Caco-2 (cell line): Measurements from ENCODE around the gene SPECC1. TPM values are rescaled to one million over a fixed set of nuclear protein-coding genes. Genes with fewer than 3 reads are reported as not detected.

ENCODE experiments used
- BruUV-seq: library from RNA; stranded (reverse); fragments of 400-500 nt; replicated peaks from 2 replicates; lab custom pipeline; 2021; lab: Mats Ljungman, UMichigan
- CTCF ChIA-PET: fragments of 300-600 bp; sonication (Branson Sonifier 250); formaldehyde crosslinking; loops from one replicate; lab custom pipeline; 2022; ENCODE audit warnings: antibody characterized with exemption; lab: Charles Lee
- POLR2A ChIA-PET: fragments of 300-600 bp; sonication (Branson Sonifier 250); formaldehyde crosslinking; loops from one replicate; lab custom pipeline; 2022; ENCODE audit warnings: antibody characterized with exemption; lab: Charles Lee
- DNase-seq, 2 experiments: peaks; one replicate each; pipeline versions ENCODE4 v3.0.0 to v3.0.0-alpha.2; 2020 to 2022
- H3K27me3 ChIP-seq: replicated peaks from 2 replicates; pipeline ENCODE4 v1.6.0; 2011; ENCODE audit warnings: low read length; ENCODE audit not compliant: control insufficient read depth, insufficient read depth
- H3K36me3 ChIP-seq: 2 replicates; pipeline ENCODE4 v1.5.1; 2011; ENCODE audit warnings: low read length; ENCODE audit not compliant: control insufficient read depth, insufficient read depth
- H3K4me1 ChIP-seq: fragments of 250-450 bp; sonication (Bioruptor Pico); 2 replicates; pipeline ENCODE4 v1.5.1; 2020; ENCODE audit warnings: mild to moderate bottlenecking
- H3K4me3 ChIP-seq: 2 replicates; pipeline ENCODE4 v1.5.1; 2011; ENCODE audit warnings: low read depth, mild to moderate bottlenecking, control low read depth, low read length
- H3K9me3 ChIP-seq: fragments of 250-450 bp; sonication (Bioruptor Pico); 2 replicates; pipeline ENCODE4 v1.5.1; 2020; ENCODE audit warnings: mild to moderate bottlenecking, moderate library complexity
- H3K27ac Mint-ChIP-seq: one replicate; pipeline ENCODE4 v1.8.0; 2022; ENCODE audit warnings: mixed read lengths; ENCODE audit not compliant: unreplicated experiment
- H3K27me3 Mint-ChIP-seq: one replicate; pipeline ENCODE4 v1.8.0; 2022; ENCODE audit warnings: mixed read lengths; ENCODE audit not compliant: insufficient read depth, unreplicated experiment
- H3K36me3 Mint-ChIP-seq: one replicate; pipeline ENCODE4 v1.8.0; 2022; ENCODE audit warnings: mild to moderate bottlenecking, mixed read lengths; ENCODE audit not compliant: insufficient read depth, unreplicated experiment
- H3K4me1 Mint-ChIP-seq: one replicate; pipeline ENCODE4 v1.8.0; 2022; ENCODE audit warnings: low read depth, mixed read lengths; ENCODE audit not compliant: unreplicated experiment
- H3K4me3 Mint-ChIP-seq: one replicate; pipeline ENCODE4 v1.8.0; 2022; ENCODE audit warnings: mild to moderate bottlenecking, moderate library complexity, mixed read lengths; ENCODE audit not compliant: unreplicated experiment
- H3K9me3 Mint-ChIP-seq: one replicate; pipeline ENCODE4 v1.8.0; 2022; ENCODE audit warnings: mixed read lengths; ENCODE audit not compliant: unreplicated experiment
- CTCF ChIP-seq, 2 experiments: fragments of 200-600 bp in 1 of 2; IDR thresholded peaks; 1 replicate in 1 of 2; 2 replicates in 1 of 2; pipeline versions ENCODE4 v1.5.1 to v1.8.0; 2011 to 2022; ENCODE audit warnings: antibody characterized with exemption in 1 of 2, control low read depth in 1 of 2, inconsistent platforms in 1 of 2, low read depth in 1 of 2, low read length in 1 of 2, mild to moderate bottlenecking in 1 of 2, moderate library complexity in 1 of 2; ENCODE audit not compliant: insufficient read depth in 1 of 2, severe bottlenecking in 1 of 2, unreplicated experiment in 1 of 2
- intact Hi-C: fragments of 100-400 bp; cut with micrococcal nuclease; formaldehyde crosslinking; loops from one replicate; pipeline ENCODE4 v1.10.0; 2022; ENCODE audit not compliant: unreplicated experiment
- total RNA-seq: library from RNA; stranded (reverse); gene quantifications from 2 replicates; pipeline ENCODE4 v1.2.3, GENCODE V29; 2022

SPECC1 gene
- total RNA-seq, 1 experiment from 2014 or later, result 123 TPM

GRCh38 chr17:20153231-20153630 lies 144.1 kb downstream of the SPECC1 start:
- ChIA-PET CTCF (no interaction called here), POLR2A (no interaction called here)
- Mint-ChIP-seq H3K27me3 (no peaks in the 10 kb centered on the region), H3K4me3 (no peak overlapping the region), H3K27ac (no peak overlapping the region), H3K36me3 (peaks cover 19% of the 10 kb centered on the region), H3K4me1 (peaks cover 6% of the 10 kb centered on the region), H3K9me3 (no peaks in the 10 kb centered on the region)
- Histone ChIP-seq H3K4me1 (no peaks in the 10 kb centered on the region; the same call in 1 of the 2 replicates), H3K27me3 (no peaks in the 10 kb centered on the region), H3K36me3 (no peaks in the 10 kb centered on the region), H3K4me3 (no peak overlapping the region), H3K9me3 (no peaks in the 10 kb centered on the region)
- no peak for TF ChIP-seq CTCF (IDR thresholded peaks at IDR 0.05; ENCODE audit: insufficient read depth in 1 of 2, low read depth in 1 of 2, low read length in 1 of 2, severe bottlenecking in 1 of 2, unreplicated experiment in 1 of 2)
- DNase-seq, result no peak
- intact Hi-C loops, result no loop called here
- no TSS peak for BruUV-seq

- Mint-ChIP-seq H3K27ac (no peak overlapping the region), H3K9me3 (no peaks in the 10 kb centered on the region), H3K4me3 (no peak overlapping the region), H3K4me1 (peaks cover 11% of the 10 kb centered on the region), H3K36me3 (peaks cover 26% of the 10 kb centered on the region), H3K27me3 (no peaks in the 10 kb centered on the region)
- ChIA-PET CTCF (no interaction called here), POLR2A (no interaction called here)
- H3K4me1 ChIP-seq, result no peaks in the 10 kb centered on the region; the same call in 1 of the 2 replicates
- DNase-seq, result no peak
- H3K4me3 ChIP-seq, result no peak overlapping the region
- H3K36me3 ChIP-seq, result no peaks in the 10 kb centered on the region; the same call in 1 of the 2 replicates
- BruUV-seq, result no TSS peak
- intact Hi-C loops, result loop anchor here (2.0 kb wide), 1 partner anchor 34 kb away; no protein-coding TSS in a partner anchor
- no peaks in the 10 kb centered on the region for H3K27me3 ChIP-seq
- no peak for TF ChIP-seq CTCF (IDR thresholded peaks at IDR 0.05; ENCODE audit: insufficient read depth in 1 of 2, low read depth in 1 of 2, low read length in 1 of 2, severe bottlenecking in 1 of 2, unreplicated experiment in 1 of 2)
- no peaks in the 10 kb centered on the region for H3K9me3 ChIP-seq
Observed at GRCh38 chr17:20154286-20155000, 145.3 kb downstream of the SPECC1 start.

DNA sequence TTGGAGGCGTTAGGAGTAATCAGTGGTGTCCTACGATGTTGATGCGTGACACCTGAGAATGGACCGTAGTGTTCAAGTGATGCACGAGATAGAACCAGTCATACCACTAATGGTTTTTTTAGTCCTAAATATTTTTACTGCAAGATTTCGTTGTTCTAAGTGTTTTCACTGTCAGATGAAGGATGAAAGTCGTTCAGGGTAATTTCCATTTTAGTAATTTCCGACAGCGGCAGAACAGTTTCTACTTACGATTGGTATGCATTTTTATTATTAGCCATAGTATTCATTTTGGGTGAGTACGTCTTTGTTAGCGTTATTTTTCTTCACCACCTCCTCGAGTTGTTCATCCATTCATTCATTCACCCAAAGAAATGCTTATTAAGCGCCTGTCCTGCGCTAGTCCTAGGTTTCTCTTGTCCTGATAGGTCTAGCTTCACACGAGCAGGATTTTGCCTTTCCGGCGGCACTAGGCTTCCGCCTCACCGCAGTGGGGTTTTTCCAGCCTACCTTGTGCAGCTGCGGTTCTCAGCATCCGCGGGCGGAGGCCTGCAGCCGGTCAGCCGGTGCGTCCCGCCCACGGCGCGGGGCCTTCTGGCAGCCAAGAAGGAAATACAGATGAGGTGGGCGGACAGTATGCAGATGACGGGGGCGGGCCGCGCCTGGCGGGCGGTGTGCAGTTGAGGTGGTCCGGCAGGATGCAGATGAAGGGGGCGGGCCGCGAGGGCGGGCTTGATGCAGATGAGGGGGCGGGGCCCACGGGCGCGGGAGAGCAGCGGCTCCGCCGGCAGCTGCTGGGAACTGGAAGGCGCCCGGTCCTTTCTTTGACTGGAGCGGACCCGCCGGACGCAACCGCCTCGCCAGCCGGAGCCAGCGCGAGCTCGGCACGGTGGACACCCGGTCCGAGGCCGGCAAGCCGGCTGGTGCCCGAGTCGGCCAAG lies 146.4 kb downstream of the SPECC1 start:
- peaks cover 11% of the 10 kb centered on the region for H3K4me1 Mint-ChIP-seq
- POLR2A ChIA-PET, result interaction anchor here (0.7 to 3.9 kb wide), 4 partner anchors 10 to 163 kb away, joined by 3 to 18 read pairs (median 8); no protein-coding TSS in a partner anchor
- no peaks in the 10 kb centered on the region for H3K9me3 ChIP-seq
- H3K27me3 ChIP-seq, result no peaks in the 10 kb centered on the region
- TF ChIP-seq CTCF (IDR thresholded peaks at IDR 0.05; ENCODE audit: insufficient read depth in 1 of 2, low read depth in 1 of 2, low read length in 1 of 2, severe bottlenecking in 1 of 2, unreplicated experiment in 1 of 2), result no peak
- peak overlapping the region; percentile 93 for H3K4me3 ChIP-seq
- H3K4me3 Mint-ChIP-seq, result no peak overlapping the region
- TSS peak; percentile 84 for BruUV-seq
- H3K36me3 Mint-ChIP-seq, result peaks cover 32% of the 10 kb centered on the region
- CTCF ChIA-PET, result no interaction called here
- H3K36me3 ChIP-seq, result no peaks in the 10 kb centered on the region; the same call in 1 of the 2 replicates
- DNase-seq, result peak; percentile 100
- H3K27ac Mint-ChIP-seq, result no peak overlapping the region
- H3K4me1 ChIP-seq, result no peaks in the 10 kb centered on the region; the same call in 1 of the 2 replicates
- intact Hi-C loops, result loop anchor here (1.0 to 2.0 kb wide), 2 partner anchors 16 to 35 kb away; no protein-coding TSS in a partner anchor
- H3K27me3 Mint-ChIP-seq, result no peaks in the 10 kb centered on the region
- H3K9me3 Mint-ChIP-seq, result no peaks in the 10 kb centered on the region
